DMS 273 (cell line): Measurements from ENCODE around the gene CAMK2D.

ENCODE experiments used
- DNase-seq: peaks from one replicate; lab custom pipeline; 2025; ENCODE audit not compliant: unreplicated experiment; lab: John Stamatoyannopoulos, UW

Gene CAMK2D

DNA sequence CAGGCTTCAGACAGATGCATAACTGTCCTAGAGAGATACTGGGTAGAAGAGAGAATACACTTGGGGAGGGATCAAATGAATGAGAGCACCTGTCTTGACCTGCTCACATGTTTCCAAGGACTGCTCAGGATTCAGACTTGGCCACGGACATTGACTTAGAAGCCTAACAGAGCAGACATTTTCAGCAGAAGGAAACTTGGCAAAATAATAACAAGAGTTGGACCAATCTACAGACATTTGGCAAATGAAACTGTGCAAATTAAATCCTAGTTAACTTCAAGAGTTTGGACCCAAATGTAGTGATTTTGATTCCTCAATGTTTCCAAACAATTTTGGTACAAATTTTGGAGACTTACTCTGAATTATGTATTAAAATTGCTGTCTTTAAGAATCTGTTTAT lies 223.9 kb downstream of the CAMK2D start:
- peak; percentile 20 for DNase-seq

DNA sequence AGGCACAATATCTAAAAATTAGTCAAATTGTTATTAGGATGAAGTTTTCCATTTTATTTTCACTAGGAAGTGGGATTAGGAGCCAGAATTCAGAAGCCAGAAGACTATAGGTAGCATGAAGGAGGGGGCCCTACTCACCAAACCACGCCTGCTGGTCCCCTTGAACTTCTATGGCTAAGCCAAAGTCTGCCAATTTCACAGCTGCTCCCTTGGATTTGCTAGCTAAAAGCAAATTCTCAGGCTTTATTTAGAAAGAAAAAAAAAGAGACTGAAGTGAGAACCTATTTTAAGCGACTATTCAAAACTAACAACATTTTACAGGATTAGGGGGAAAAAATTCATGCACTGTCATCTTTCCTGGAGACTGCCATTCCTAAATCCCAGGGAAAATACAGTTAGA lies 224.3 kb downstream of the CAMK2D start:
- peak; percentile 25 for DNase-seq

DNA sequence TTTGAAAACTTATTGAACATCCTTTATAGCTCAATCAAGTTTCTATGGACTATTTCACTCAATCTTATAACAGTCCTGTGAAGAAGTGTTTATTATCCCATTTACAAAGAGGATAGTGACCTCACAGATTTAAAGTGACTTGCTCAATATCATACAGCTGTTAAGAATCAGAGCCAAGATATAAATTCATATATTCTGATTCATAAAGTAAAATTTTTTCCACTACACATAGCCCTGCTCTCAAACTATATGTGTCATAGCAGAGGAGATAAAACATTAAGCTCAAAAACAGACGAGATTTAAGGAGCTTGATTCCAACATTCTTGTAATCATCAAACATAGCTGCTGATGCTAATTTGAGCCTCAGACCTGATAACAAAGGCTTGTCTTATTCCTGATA lies 226.8 kb downstream of the CAMK2D start:
- DNase-seq = no peak

DNA sequence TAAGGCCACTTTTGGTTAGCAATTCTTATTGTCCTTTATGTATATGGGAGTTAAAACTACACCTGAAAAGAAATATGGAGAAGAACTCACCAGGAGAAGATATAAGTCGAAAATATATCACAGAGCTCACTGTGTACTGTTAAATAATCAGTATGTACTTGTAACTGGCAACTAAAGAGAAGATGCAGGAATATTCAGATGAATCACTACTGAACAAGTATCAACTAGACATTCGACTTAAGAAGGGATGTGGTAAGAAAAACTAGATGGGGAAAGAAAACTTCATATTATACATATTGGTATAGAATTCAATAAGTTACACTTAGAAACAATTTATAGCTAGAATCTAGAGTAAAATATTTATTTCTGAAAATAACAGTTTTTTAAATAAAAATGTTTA lies 230.0 kb downstream of the CAMK2D start:
- no peak for DNase-seq

DNA sequence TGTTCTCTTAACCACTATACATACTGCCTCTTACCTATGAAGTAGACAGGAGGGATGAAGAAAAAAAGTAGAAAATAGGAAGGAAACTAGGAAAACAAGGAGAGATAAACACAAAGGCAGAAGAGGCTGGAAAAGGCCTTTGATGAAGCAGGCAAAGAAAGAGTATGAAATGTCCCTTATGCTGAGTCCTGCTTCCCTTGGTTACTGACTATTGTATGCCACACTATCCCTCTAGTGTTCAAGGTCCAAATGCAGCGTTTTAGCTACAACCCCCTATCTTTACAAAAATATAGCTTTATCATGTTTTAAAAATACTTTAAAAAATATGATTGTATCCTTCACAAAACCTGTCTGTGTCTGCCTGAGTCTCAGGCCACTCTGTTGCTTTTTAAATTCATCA lies 233.1 kb downstream of the CAMK2D start:
- DNase-seq = no peak

DNA sequence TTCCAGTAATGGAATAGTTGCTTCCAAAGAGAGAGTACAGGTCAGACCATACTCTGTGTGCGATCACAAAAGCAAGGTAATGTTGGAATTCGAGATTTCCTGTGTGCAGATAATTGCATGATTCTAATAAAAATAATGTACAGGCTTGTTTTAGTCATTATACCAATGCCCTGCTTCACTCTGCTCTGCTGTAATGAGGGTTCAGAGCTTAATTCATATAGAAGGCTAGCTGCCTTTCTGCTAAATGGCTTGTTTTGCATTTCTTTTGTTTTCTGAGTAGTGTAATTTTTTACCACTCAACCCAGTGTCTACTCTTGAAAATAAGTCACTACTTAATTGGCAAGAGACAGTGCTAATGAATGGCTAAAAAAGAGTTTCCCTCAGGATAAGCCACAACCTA lies 236.0 kb downstream of the CAMK2D start:
- no peak for DNase-seq

DNA sequence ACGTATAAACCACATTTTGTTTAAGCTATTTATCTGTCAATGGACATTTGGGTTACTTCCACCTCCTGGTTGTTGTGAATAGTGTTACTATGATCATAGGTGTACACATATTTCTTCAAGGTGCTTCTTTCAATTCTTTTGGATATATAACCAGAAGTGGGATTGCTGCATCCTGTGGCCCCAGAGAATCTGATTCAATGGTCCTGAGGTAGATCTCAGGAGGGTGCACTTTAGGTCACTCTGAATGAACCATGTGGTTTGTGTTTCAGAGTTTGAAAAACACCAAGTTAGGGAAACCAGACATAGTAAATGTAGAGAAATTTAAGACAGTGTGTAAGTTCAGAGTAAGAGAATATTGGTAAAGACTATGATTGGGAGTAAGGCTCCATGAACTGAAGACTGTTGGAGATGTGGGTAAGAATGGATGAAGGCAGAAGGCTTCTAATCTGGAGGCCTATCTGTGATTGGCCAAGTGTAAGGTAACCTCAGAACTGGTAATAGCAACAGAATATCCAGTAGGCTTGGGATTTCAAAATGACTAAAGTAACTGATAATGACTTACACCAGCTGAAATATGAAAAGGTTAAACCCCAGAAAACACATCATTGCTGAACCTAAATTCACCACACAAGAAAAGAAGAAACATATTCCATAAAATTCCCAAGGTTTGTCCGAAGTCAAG lies 236.9 kb downstream of the CAMK2D start:
- no peak for DNase-seq

DNA sequence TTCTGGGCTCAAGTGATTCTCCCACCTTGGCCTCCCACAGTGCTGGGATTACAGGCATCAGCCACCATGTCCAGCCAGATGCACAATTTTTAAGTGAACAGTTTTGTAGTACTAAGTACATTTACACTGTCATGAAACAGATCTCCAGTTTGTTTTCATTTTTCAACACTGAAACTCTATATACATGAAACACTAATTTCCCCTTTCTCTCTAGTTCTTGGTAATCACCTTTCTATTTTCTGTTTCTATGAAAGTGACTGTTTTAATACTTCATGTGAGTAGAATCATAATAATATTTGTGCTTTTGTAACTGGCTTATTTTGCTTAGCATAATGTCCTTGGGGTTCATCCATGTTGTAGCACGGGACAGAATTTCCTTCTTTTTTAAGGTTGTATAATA lies 237.4 kb downstream of the CAMK2D start:
- DNase-seq = no peak

DNA sequence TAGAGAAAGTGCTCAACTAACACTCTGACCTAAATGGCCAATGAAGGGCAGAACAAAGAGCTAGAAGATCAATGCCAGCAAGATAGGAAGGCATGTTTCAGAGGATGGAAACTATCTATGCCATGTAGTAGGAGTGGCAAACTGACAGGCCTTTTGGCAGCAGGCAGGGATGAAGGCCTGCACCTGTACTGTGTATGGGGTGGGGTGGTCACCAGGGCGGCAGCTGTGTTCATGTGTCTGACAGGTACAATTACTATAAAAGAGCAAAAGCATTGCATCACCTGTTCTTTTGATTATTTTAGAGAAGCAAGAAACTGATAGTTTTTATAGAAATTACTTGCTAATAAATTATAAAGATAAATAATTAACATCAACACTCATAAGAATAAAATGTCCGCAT lies 239.1 kb downstream of the CAMK2D start:
- DNase-seq = no peak

DNA sequence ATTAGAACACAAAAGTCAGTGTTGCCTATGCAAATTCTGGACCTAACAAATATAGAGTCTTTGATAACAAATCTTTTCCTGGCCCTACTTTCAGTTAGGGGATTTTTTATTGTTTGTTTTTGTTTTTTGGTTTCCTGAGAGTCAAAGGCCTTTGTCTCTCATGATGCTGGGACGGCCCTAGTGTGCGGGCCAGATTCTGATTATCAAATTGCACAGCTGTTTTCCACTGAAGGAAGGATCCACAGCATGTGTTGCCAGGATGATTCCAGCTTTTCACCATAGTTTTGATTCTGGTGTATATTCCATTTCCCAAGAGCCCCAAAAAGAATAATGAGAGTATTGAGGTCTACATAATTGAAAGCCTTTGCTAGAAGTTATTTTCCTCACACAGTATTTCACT lies 248.2 kb downstream of the CAMK2D start:
- DNase-seq = no peak

DNA sequence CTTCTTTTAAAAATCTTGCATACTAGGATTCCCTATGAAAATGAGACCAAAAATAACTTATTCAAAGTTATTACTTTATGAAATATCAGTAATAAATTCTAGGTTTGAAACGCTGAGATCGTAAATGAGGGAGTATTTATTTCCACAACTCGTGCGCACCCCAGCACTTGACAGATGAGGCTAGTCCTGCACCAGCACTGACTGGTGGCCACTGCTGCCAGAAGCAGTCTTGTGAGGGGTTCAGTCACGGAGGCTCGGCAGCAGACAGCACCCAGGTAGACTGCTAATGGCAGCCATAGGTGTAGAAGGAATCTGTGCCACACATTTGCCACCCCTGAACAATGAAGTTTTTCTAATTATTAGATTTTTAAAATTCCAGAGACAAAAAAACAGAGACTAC lies 248.7 kb downstream of the CAMK2D start:
- no peak for DNase-seq

DNA sequence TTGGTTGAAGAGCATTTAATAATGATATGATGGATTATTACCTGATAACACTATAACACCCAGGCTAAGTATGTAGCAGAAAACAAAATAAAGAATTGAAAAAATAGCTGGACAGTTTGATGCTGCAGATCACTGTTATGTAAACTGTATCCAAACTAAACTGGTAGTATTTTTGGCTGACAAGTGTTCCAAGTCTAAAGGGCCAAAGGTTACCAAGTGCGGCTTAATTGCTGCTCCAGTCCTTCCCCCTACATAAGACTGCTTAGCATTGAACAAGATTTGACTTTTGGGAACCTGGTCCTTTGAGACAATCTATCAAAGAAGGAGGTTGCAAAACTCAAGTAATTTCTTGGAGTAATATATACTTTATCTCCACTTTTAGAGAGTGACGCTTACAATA lies 249.6 kb downstream of the CAMK2D start:
- no peak for DNase-seq

DNA sequence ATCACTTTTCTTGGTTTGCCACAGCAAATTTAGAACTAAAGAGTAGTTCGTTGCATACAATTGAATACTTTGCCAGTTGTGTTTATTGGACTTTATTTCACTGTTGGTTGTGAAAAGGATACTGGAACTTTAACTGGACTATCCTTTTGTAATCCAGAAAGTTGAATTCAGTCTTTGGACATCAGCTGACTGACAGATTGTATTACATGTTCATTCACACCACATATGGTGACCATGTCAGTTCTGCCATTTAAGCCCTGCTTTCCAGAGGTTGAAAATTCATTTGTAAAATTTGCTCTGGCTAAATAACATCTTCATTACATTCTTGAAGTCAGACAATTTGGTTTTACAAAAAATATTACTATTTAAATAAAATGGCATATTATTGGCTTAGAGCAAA lies 251.7 kb downstream of the CAMK2D start:
- no peak for DNase-seq

DNA sequence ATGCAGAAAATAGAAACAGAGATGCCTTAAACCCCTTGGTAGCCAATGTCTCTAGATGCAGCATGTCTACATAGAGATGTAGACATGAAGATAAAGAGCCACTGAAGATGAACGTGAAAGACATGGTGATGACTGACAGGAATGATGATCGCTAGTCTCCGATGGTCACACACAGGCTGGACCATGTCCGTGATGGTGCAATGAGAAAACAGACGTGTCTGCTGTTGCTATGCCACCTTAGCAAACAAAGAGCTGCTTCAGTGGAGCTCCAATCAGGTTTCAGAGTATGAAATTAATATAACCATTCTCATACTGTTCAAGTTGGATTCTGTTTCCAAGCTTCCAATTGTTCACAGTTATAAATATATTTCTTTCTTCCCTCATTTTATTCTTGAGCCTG lies 256.5 kb downstream of the CAMK2D start:
- DNase-seq = no peak

DNA sequence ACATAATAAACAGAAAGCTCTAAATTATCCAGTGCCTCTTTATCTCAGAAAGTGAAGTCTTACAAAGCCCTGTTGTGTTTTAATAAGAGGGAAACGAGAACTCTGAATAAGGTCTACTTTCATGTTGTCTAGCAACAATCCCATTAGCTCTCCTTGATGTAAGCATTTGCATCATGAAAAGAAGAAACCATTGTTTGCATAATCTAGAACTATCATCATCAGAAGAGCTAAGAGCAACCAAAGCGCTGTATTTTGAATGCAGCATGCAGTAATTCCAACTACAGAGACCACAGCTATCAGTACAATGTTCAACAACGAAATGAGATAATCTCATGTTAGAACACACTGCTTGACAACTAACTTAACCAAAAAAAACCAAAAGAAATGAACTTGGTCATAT lies 257.1 kb downstream of the CAMK2D start:
- no peak for DNase-seq

DNA sequence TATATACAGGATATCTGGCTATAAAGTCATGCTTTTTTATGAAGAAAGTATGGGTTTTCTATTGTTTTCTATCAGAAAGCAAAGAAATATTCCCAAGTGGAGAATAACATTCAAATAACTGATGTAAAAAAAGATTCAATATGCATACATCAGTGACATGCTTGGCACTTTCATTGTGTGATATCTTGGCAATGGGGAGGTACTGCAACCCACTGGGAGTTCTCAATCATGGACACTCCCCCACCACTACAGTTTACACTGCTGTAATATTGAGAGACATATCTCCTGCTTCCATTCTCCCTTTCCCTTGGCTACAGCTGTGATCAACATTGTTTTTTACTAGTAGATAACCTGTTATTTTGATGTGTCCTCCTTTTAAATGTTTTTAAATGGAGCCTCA lies 257.8 kb downstream of the CAMK2D start:
- DNase-seq = no peak

DNA sequence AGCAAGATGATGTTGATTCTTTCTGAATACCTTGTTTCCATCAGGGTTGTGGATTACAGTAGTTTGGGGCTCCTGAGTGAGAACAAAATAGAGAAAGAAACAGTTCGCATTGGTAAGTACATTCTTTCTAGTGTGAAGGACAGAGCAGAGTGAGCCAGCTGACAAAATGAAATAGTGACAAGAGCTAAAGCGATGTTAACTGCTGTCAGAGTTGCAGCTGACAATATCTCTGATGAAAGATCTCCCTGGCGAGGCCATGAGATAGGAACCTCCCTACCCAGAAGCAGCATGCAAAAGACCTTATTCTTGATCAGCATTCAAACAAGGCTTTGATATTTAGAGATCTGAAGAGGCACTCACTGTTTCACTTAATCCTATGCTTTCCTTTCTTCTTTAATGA lies 258.6 kb downstream of the CAMK2D start:
- DNase-seq = no peak

DNA sequence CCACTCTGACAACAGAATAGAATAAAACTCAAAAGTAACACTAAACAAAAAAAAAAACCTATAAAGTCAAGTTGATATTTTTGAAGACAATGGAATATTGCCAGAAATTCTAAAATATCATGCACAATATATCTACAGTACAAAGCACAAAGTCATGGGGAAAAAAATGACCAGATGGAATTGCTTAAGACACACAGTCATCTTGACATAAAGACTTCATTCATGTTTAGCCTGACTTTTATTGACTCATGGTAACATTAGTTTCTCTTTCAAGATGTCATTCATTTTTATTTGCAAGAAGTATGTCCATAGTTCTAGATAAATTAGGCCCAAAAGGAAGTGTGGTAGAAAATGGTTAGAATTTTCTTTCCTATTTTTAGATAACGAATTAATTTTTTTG lies 259.1 kb downstream of the CAMK2D start:
- no peak for DNase-seq

DNA sequence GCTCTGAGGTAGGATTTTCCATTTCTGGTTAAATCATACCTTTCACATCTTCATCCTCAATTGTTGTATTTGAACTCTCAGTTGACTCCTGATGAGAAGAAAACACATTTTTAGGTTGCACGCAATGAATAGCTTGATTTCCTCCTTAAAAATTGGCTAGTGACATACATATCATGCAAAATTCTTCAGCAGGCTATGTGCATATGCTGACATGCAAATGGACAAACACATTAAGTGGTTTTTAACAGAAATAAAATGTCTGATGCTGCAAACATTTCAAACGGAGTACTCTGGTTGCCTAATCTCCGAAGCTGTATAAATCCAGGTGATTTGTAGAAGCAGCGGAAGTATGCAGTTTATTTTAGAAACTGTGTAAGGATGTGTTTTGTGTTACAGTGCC lies 261.1 kb downstream of the CAMK2D start:
- DNase-seq = no peak

DNA sequence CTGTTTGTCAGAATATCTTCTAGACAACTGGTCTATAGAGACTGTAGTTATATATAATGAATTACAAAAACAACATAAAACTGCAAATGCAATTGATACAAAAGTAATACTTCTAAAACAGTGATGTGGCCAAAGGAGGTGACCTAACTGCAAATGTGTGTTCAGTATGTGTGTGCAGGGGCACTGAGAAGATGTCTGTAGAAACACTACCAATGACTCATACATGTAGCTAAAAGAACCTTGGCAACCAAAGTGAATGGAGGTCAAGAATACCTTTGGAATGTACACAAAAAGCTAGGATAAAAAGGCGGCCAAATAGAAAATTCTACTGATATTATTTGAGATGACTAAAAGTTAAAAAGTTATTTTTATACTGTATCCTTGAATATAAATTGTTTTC lies 261.8 kb downstream of the CAMK2D start:
- DNase-seq = no peak

DNA sequence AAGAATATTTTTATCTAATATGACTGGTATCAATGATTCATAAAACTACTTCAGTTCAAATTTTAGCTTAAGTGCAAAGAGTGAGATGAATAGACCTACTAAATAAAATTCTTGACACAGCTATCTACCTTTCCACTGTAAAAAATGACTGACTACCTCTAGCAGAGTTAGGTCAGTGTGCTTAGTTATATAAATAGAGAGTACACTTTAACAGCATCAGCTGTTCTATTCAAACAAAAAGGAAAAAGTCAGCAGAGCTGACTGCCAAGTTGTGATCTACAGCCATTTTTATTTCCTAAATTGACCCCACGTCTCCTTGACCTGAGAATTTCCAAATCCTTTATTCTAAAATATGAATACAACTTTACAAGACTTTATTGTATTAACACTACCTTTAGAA lies 262.4 kb downstream of the CAMK2D start:
- no peak for DNase-seq

DNA sequence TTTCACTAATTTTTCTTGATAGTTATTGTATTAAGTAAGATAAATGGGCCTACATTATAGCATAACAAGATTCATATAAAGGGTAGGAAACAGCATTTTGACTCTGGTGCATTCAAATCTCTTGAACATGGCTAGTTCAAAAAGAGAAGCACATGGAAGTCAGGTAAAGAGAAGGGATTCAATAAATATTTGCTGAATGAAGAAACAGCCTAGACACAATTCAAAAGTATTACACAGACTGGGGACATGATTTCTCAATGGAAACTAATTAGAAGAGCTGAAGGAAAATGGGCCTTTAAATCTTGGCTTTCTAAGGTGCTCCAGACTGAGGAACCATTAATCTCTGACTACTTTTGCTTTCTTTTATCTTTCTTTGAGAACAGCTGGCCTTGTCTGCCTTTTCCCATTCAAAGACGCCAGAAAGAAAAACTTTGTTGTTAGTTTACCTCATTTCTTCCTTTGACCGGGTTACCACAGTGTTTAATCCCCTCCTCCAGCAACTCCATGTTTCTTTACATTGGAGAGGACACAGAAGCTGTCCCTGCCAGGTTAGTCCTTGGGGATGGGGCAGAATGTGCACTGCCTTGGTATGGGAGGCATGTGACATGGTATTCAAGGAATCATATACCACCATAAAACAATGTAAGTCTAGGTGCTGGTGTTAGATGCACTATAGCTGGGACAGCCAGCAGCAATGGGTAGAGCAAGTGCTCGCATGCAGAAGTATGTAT lies 264.2 kb downstream of the CAMK2D start:
- no peak for DNase-seq

DNA sequence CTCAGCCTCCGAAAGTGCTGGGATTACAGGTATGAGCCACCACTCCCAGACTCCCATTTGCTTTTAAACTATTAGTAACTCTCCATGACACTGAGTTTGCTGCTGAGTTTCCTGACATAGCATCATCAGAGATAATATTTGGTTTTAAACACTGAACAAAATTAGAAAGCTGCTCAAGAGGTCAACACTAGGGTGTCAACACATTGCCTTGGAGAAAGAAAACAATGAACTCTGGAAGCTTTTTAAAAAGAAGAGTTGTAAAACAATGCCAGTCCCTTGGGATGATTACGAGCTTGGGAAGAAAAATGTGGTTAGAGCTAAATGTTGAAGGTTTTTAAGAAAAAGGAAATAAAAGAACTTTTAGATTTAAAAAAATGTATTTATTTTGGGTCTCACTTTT lies 264.8 kb downstream of the CAMK2D start:
- DNase-seq = no peak
